HG03469 (cell line): ENCODE data around the gene CNTLN.
"Not testable (repeated sequence)": the region's sequence is repeated elsewhere in the genome, so short reads cannot be mapped to it uniquely, and the experiment has no call there.

ENCODE experiments used
- ATAC-seq: cut with Tn5 transposase; IDR thresholded peaks from one replicate; pipeline ENCODE4 v1.9.1; 2021; ENCODE audit warnings: mild to moderate bottlenecking, moderate library complexity, moderate number of reproducible peaks; ENCODE audit not compliant: unreplicated experiment

Gene CNTLN

GRCh38 chr9:17294822-17295624 is 160.2 kb downstream of the CNTLN start:
- ATAC-seq = no peak

GRCh38 chr9:17315341-17315740 is 180.5 kb downstream of the CNTLN start:
- ATAC-seq = no peak

DNA sequence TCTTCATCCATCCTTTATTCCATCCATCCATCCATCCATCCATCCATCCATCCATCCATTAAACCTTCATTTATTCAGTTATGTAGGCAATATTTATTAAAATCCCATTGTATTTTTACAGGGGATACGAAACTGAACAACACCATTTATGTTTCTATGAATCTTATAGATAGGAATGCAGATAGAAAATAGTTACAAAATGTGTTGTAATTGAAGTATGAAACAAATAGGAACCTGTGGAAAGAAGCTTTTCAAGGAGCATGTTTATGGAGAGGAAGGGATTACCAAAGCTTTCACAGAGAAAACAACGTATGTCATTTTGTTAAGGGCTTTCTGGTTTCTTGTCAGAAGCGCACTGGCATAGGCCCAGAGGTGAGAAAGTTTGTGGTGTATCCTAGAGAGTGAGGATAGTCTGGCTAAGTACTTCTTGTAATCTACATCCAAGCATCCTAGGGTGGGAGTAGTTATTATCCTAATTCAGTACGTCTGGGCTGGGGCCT is 184.0 kb downstream of the CNTLN start:
- ATAC-seq = no peak

- ATAC-seq = no peak
Observed at GRCh38 chr9:17319864-17320263, 185.0 kb downstream of the CNTLN start.

DNA sequence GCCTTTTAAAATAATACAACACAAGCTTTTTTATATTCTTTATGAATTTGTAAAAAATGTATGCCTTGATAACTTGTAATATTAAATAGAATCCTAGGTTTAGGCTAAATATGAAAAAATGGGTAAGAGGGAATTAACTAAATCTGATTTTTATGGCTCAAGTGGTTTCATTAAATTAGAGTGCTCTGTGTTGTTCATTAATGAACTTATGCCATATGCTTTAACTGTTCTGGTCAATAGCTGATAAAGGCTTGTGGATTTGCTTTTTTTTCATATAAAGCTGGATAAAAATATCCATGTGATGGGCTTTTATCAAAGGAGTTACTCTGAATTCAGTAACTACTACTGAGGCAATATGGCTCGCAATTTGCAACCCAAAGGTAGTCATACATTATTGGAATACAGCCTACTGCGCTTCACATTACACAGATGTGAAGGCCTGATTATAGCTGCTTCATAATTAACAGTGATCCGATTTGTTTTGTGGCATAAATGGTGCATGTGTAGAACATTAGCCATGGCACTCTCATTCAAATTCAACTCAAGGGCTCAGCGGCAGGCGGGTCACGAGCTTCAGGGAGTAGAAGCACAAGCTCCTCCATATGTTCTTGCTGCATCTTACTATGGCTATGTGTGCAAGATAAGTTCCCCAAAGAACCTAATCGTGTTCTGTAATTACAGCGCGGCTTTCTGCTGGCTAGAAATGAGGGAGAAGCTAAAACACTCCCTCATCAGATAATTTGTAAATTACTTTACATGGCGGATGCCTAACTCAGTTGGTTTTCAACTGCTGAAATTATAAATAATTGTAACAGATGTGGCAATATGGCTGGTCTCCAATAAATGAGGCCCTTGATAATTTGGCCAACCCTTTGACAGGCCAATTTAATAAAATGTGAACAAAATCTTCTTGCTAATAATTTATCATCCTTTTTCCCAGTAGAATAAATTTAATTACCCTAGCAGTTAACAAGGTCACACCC is 188.3 kb downstream of the CNTLN start:
- ATAC-seq = no peak

DNA sequence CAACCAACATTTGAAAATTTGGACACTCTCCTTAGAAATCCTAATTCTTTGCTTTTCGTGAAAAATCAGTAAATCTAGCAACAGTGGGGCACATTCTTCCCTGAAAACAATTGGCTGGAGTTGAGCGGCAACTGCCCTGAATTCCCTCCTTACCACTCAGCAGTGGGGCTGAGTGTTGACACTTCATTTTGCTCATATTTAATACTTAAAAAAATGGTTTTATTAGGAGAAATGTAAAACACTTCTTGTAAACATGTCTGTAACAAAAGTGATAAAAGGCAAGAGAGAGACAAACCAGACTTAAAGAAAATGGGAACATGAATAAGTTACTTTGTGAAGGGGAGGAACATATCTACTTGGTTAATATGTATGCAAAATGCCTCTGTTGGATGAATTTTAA is 193.5 kb downstream of the CNTLN start:
- no peak for ATAC-seq

DNA sequence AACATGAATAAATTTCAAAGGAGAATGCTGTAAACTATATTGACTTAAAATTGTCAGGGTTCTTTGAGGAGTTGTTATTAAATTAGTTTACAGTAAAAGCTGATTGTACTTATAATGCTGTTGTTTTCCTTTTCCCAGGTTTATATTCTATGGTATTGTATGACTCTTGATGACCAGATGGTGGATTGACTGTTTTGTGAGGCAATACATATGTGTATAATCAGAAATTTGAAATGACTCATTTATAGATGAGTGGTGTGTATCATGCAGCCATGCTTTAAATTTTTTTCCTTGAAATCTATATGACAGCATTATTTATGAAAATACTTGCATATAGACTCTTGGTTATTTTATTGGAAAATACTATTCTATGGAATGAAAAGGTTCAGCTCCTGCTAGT is 195.3 kb downstream of the CNTLN start:
- no peak for ATAC-seq

DNA sequence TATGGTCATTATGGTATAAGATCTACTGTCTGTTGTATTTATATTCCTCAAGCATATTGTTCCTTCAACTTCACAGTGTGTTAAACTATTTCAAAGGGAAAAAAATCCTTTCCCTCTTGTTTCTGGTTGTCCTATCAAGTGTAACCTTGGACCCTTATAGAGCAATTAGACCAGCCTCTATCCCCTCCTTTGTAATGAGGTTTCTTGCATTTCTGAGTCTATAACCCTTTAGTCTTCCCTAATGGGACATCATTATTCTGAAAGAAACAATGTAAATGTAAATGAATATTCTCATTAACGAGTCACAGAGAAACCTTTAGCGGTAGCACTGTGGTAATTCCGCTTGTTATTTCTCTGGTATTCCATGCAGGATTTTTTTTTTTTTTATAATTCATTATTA is 197.3 kb downstream of the CNTLN start:
- no peak for ATAC-seq

DNA sequence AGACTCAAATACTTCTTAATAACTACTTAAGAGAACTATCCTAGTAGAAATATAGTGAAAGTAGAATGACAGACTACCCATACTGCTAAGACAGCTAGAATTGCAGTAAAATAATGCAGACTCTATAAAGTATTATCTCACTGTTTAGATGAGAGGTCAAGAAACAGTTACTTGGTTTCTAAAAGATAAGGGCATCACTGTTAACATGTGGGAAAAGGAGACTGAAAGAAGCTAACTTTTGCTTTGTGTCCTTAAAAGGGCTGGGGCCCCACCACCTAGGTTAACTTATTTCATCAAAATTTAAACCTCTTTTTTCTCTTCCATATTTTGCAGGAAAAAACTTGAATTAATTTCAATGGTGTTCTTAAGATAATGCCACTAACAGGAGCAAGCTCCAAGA is 204.3 kb downstream of the CNTLN start:
- no peak for ATAC-seq

DNA sequence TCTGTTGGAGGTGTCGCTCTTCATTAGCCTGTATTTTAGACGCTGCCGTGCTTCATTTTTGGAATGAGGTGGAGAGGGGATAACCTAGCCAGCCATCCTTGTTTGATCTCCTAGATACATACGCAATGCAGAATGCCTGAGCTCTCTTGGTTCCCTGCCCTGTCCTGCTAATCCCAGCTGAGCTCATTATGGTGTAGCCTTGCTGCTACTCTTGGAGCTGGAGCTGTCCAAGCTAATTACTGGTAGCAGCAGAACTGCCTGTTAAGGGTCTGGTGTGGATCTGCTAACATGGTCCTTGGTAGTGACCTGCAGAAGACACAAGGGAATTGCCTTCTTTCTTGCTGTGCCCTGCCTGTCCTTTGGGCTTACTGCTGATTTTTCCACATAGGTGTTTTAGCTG is 207.9 kb downstream of the CNTLN start:
- ATAC-seq = no peak

GRCh38 chr9:17349831-17350230 is 215.0 kb downstream of the CNTLN start:
- ATAC-seq = no peak

GRCh38 chr9:17354006-17354405 is 219.2 kb downstream of the CNTLN start:
- not testable (repeated sequence) for ATAC-seq

GRCh38 chr9:17361378-17361777 is 226.5 kb downstream of the CNTLN start:
- no peak for ATAC-seq

DNA sequence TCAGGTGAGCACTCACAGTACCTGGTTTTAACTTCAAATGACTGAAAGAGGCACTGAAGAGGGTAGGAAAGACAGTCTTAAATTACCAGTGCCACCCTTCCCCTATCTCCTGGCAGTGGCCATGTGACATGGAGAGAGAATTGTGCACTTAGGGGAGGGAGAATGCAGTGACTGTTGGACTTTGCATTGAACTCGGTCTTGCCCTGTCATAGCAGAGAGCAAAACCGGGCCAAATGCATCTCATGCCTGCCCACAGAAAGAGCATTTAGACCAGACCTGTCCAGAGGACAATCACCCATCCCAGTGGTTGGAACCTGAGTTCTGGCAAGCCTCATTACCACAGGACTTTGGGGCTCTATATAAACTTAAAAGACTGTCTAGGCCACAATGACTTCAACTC is 232.2 kb downstream of the CNTLN start:
- no peak for ATAC-seq

GRCh38 chr9:17380126-17380861 is 245.5 kb downstream of the CNTLN start:
- no peak for ATAC-seq

GRCh38 chr9:17387565-17387964 is 252.7 kb downstream of the CNTLN start:
- no peak for ATAC-seq

DNA sequence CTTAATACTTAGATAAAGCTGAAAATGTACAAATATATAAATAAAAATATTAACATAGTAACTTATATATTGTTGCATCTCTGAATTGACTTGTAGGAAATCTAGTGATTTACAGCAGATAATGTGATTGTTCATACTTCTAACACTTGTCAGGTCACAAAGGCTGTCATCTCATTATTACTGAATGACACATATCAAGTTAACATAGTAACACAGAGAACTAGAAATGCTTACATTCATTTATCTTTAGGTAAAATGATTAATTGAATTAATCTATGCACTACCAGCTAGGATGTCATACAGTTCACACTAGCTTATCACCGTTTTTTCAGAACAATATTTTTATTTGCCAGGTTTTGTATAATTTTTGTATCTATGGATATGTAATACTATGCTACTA is 254.2 kb downstream of the CNTLN start:
- no peak for ATAC-seq

GRCh38 chr9:17394881-17395510 is 260.2 kb downstream of the CNTLN start:
- no peak for ATAC-seq

- not testable (repeated sequence) for ATAC-seq
Observed at GRCh38 chr9:17397166-17397728, 262.4 kb downstream of the CNTLN start.

GRCh38 chr9:17398350-17398749 is 263.5 kb downstream of the CNTLN start:
- no peak for ATAC-seq
